SK-N-SH (cell line): ENCODE measurements around the gene DSTN.

ENCODE experiments used
- CHD2 ChIP-seq: fragments of 150-350 bp; IDR thresholded peaks from 2 replicates; pipeline ENCODE4 v1.6.1; 2018; ENCODE audit warnings: low read length; ENCODE audit not compliant: partially characterized antibody
- CTCF ChIP-seq: fragments of 200-600 bp; sonication (generic); IDR thresholded peaks from 2 replicates; pipeline ENCODE4 v1.6.1; 2017; ENCODE audit warnings: antibody characterized with exemption, mild to moderate bottlenecking, moderate library complexity
- EP300 ChIP-seq, 2 experiments: IDR thresholded peaks; 2 replicates each; pipeline versions ENCODE4 v1.4.0 to v1.6.1; 2012; ENCODE audit warnings: borderline replicate concordance in 1 of 2, low read depth in 1 of 2, low read length in 1 of 2
- EZH2phosphoT487 ChIP-seq: fragments of 200-600 bp; sonication (generic); IDR thresholded peaks from 2 replicates; pipeline ENCODE4 v1.6.1; 2017; ENCODE audit warnings: low read depth, mixed run types, mild to moderate bottlenecking, antibody characterized with exemption, moderate library complexity, borderline replicate concordance
- FOXM1 ChIP-seq: IDR thresholded peaks from 2 replicates; pipeline ENCODE4 v1.4.0; 2012; ENCODE audit warnings: low read depth, mild to moderate bottlenecking
- GATA2 ChIP-seq: sonication (generic); formaldehyde crosslinking; IDR thresholded peaks from 2 replicates; pipeline ENCODE4 v1.5.0; 2020; ENCODE audit warnings: mild to moderate bottlenecking, missing genetic modification reagents
- MXI1 ChIP-seq: IDR thresholded peaks from 2 replicates; pipeline ENCODE4 v1.6.1; 2012; ENCODE audit warnings: mild to moderate bottlenecking, low read depth, low read length, improper control_type of control experiment
- NFIC ChIP-seq: IDR thresholded peaks from 2 replicates; pipeline ENCODE4 v1.4.0; 2012; ENCODE audit warnings: borderline replicate concordance
- POLR2AphosphoS5 ChIP-seq: IDR thresholded peaks from 2 replicates; pipeline ENCODE4 v1.6.1; 2012; ENCODE audit warnings: low read depth, low read length
- RAD21 ChIP-seq: IDR thresholded peaks from 2 replicates; pipeline ENCODE4 v1.6.1; 2012; ENCODE audit warnings: mild to moderate bottlenecking, low read length
- REST ChIP-seq: IDR thresholded peaks from 2 replicates; pipeline ENCODE4 v1.6.1; 2012; ENCODE audit warnings: mild to moderate bottlenecking, low read depth, low read length, moderate library complexity
- RFX5 ChIP-seq: IDR thresholded peaks from 2 replicates; pipeline ENCODE4 v1.6.1; 2012; ENCODE audit warnings: mild to moderate bottlenecking, improper control_type of control experiment, low read length
- SIN3A ChIP-seq: IDR thresholded peaks from 2 replicates; pipeline ENCODE4 v1.6.1; 2012; ENCODE audit warnings: low read depth, mild to moderate bottlenecking, low read length, moderate library complexity, borderline replicate concordance
- USF1 ChIP-seq: IDR thresholded peaks from 2 replicates; pipeline ENCODE4 v1.4.0; 2012; ENCODE audit warnings: low read depth, borderline replicate concordance

GRCh38 chr20:17549131-17549530 is 20.7 kb upstream of the DSTN start:
- TF ChIP-seq CTCF (no peak), GATA2 (CRISPR knock-in tag) (no peak), EP300 (IDR thresholded peaks at IDR 0.05; ENCODE audit: borderline replicate concordance in 1 of 2, low read depth in 1 of 2, low read length in 1 of 2) (no peak), SIN3A (no peak), MXI1 (no peak), REST (no peak), RFX5 (no peak), FOXM1 (no peak), CHD2 (no peak), EZH2phosphoT487 (no peak), NFIC (no peak), POLR2AphosphoS5 (no peak), RAD21 (no peak), USF1 (no peak)
